ENCODE results near the gene CDY2A.
"Not testable (repeated sequence)": the region's sequence is repeated elsewhere in the genome, so short reads cannot be mapped to it uniquely, and the experiment has no call there.

The CDY2A gene, protein sequence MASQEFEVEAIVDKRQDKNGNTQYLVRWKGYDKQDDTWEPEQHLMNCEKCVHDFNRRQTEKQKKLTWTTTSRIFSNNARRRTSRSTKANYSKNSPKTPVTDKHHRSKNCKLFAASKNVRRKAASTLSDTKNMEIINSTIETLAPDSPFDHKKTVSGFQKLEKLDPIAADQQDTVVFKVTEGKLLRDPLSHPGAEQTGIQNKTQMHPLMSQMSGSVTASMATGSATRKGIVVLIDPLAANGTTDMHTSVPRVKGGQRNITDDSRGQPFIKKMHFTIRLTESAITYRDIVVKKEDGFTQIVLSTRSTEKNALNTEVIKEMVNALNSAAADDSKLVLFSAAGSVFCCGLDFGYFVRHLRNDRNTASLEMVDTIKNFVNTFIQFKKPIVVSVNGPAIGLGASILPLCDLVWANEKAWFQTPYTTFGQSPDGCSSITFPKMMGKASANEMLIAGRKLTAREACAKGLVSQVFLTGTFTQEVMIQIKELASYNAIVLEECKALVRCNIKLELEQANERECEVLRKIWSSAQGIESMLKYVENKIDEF

GRCh38 chrY:18025487-18025886 is at the start of gene CDY2A:
Gene CDY2A (plus strand): TSS chrY:18025787. CDS start chrY:18026115, 328 bp downstream.
- not testable (repeated sequence) for DNase-seq

- DNase-seq = not testable (repeated sequence)
Observed at GRCh38 chrY:17997586-17997985, 28.0 kb upstream of the CDY2A start.

GRCh38 chrY:17998266-17998665 is 27.3 kb upstream of the CDY2A start:
- DNase-seq = not testable (repeated sequence)

- not testable (repeated sequence) for DNase-seq
Observed at GRCh38 chrY:18023897-18024296, 1.7 kb upstream of the CDY2A start.

GRCh38 chrY:18028845-18029244 is 3.3 kb downstream of the CDY2A start:
- not testable (repeated sequence) for DNase-seq

GRCh38 chrY:18030178-18030577 is 4.6 kb downstream of the CDY2A start:
- DNase-seq = not testable (repeated sequence)

- DNase-seq = not testable (repeated sequence)
Observed at GRCh38 chrY:18034100-18034814, 8.7 kb downstream of the CDY2A start.

DNA sequence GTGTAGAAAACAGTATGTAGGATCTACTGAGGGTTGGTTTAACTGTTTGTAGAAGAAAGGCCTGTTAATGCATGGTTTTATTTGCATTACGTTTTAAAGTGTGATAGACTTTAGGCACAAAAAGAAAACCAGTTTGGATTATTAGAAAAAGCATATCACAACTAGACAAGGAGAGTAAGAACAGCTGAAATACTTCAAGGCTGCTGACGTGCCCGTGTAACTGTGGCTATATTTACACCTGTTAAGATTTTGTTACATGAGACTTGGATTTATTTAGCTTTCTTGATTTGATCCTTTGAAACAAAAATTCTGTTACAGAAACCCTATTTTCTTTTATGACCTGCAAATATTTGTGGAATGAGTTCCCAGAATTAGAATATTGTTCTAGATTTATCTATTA is 9.3 kb downstream of the CDY2A start:
- not testable (repeated sequence) for DNase-seq

GRCh38 chrY:18044990-18045389 is 19.4 kb downstream of the CDY2A start:
- not testable (repeated sequence) for DNase-seq

GRCh38 chrY:18048149-18049040 is 22.8 kb downstream of the CDY2A start:
- not testable (repeated sequence) for DNase-seq

DNA sequence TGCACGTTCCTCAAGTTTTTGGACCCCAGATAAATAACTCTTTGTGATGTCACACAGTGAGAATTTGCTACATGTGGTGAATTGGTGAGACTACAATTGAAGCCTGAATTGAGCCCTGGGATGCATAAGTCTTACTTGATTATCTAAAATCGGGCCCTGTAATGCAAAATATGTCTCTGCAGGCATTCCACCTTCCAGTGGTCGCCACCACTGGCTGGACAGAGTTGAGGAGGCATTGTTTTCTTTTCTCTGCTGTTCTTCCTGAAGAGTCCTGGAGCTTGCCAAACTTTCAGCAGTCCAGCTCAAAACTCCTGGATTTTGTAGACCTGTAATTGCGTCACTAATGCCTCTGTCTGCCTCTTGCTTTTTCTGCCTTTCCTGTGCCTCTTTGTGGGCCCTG is 23.5 kb downstream of the CDY2A start:
- DNase-seq = not testable (repeated sequence)

GRCh38 chrY:18056473-18056872 is 30.9 kb downstream of the CDY2A start:
- not testable (repeated sequence) for DNase-seq

GRCh38 chrY:18073464-18073863 is 47.9 kb downstream of the CDY2A start:
- DNase-seq = not testable (repeated sequence)

Measured in activated CD4-positive, alpha-beta T cell treated with anti-CD3 and anti-CD28 coated beads for 1 hour (primary cell).